ENCODE data around the gene TRPM5. TPM values are rescaled to one million over a fixed set of nuclear protein-coding genes. Genes with fewer than 3 reads are reported as not detected.
A peak's percentile ranks its signal among the peaks of the same experiment; 100 is the strongest.

Gene TRPM5
- total RNA-seq, 1 experiment from 2014 or later: 0.07 TPM

- peak; percentile 15; the same call in 1 of the 2 replicates for ATAC-seq
- DNase-seq (ENCODE audit: low spot score): no peak
- Mint-ChIP-seq H3K27ac (no peak overlapping the region), H3K27me3 (ENCODE audit: low read depth) (no peaks in the 10 kb centered on the region), H3K4me3 (no peak overlapping the region), H3K9me3 (no peaks in the 10 kb centered on the region), H3K36me3 (no peaks in the 10 kb centered on the region), H3K4me1 (no peaks in the 10 kb centered on the region)
- ChIA-PET POLR2A (no interaction called here), CTCF (interaction anchor here (0.9 to 2.0 kb wide), 4 partner anchors 13 to 216 kb away, joined by 3 to 9 read pairs (median 6); partner anchors contain the start of gene TSSC4)
- TF ChIP-seq SOX15 (CRISPR knock-in tag; IDR thresholded peaks at IDR 0.05) (no peak), GABPB1 (CRISPR knock-in tag; IDR thresholded peaks at IDR 0.05) (no peak), ZNF671 (CRISPR knock-in tag; IDR thresholded peaks at IDR 0.05) (no peak), FOXP4 (CRISPR knock-in tag; IDR thresholded peaks at IDR 0.05) (no peak), RELA (CRISPR knock-in tag; IDR thresholded peaks at IDR 0.05; ENCODE audit: borderline replicate concordance) (no peak), ERG (CRISPR knock-in tag; IDR thresholded peaks at IDR 0.05) (no peak), NFE2L1 (CRISPR knock-in tag; IDR thresholded peaks at IDR 0.05) (no peak), ZNF232 (CRISPR knock-in tag; IDR thresholded peaks at IDR 0.05) (no peak), CREB1 (CRISPR knock-in tag; IDR thresholded peaks at IDR 0.05) (no peak), ZNF423 (CRISPR knock-in tag; IDR thresholded peaks at IDR 0.05) (no peak), ESRRA (CRISPR knock-in tag; IDR thresholded peaks at IDR 0.05; ENCODE audit: borderline replicate concordance) (no peak), ZNF396 (CRISPR knock-in tag; IDR thresholded peaks at IDR 0.05; ENCODE audit: borderline replicate concordance) (no peak)
These were observed 30.4 kb downstream of the TRPM5 start for GRCh38 chr11:2413742-2414579.

- Mint-ChIP-seq H3K36me3 (no peaks in the 10 kb centered on the region), H3K27me3 (ENCODE audit: low read depth) (no peaks in the 10 kb centered on the region), H3K4me1 (no peaks in the 10 kb centered on the region), H3K4me3 (no peak overlapping the region), H3K27ac (no peak overlapping the region), H3K9me3 (no peaks in the 10 kb centered on the region)
- CTCF ChIA-PET: interaction anchor here (1.4 to 1.7 kb wide), 2 partner anchors 107 to 226 kb away, joined by 3 to 9 read pairs; no protein-coding TSS in a partner anchor
- ATAC-seq (no peak), DNase-seq (ENCODE audit: low spot score) (no peak)
- no peak for TF ChIP-seq HMGXB4 (CRISPR knock-in tag; IDR thresholded peaks at IDR 0.05)
- TF ChIP-seq NR3C1 (CRISPR knock-in tag; conservative IDR thresholded peaks at IDR 0.05; ENCODE audit: low read depth): no peak
- TF ChIP-seq MAX (CRISPR knock-in tag; IDR thresholded peaks at IDR 0.05): no peak
- no peak for TF ChIP-seq ESRRA (CRISPR knock-in tag; IDR thresholded peaks at IDR 0.05; ENCODE audit: borderline replicate concordance)
- no peak for TF ChIP-seq ATF1 (CRISPR knock-in tag; IDR thresholded peaks at IDR 0.05)
- TF ChIP-seq ZNF317 (CRISPR knock-in tag; IDR thresholded peaks at IDR 0.05; ENCODE audit: borderline replicate concordance, low read depth): no peak
- TF ChIP-seq IRF1 (CRISPR knock-in tag; IDR thresholded peaks at IDR 0.05): no peak
- TF ChIP-seq OVOL2 (CRISPR knock-in tag; IDR thresholded peaks at IDR 0.05; ENCODE audit: borderline replicate concordance): no peak
- TF ChIP-seq ZNF671 (CRISPR knock-in tag; IDR thresholded peaks at IDR 0.05): no peak
- TF ChIP-seq ZBTB21 (CRISPR knock-in tag; IDR thresholded peaks at IDR 0.05; ENCODE audit: borderline replicate concordance): no peak
- no peak for TF ChIP-seq ZNF425 (CRISPR knock-in tag; conservative IDR thresholded peaks at IDR 0.05)
- TF ChIP-seq E2F5 (CRISPR knock-in tag; IDR thresholded peaks at IDR 0.05): no peak
- no peak for TF ChIP-seq ZNF423 (CRISPR knock-in tag; IDR thresholded peaks at IDR 0.05)
- POLR2A ChIA-PET: no interaction called here
These were observed 32.0 kb downstream of the TRPM5 start for GRCh38 chr11:2412323-2412722.

All from WTC11 (cell line).